HG03460 (cell line): ENCODE data around the gene MAPRE3.
"Not testable (repeated sequence)": the region's sequence is repeated elsewhere in the genome, so short reads cannot be mapped to it uniquely, and the experiment has no call there.

Experiments
- ATAC-seq: cut with Tn5 transposase; IDR thresholded peaks from one replicate; pipeline ENCODE4 v1.9.1; 2021; ENCODE audit not compliant: unreplicated experiment

Gene MAPRE3

DNA sequence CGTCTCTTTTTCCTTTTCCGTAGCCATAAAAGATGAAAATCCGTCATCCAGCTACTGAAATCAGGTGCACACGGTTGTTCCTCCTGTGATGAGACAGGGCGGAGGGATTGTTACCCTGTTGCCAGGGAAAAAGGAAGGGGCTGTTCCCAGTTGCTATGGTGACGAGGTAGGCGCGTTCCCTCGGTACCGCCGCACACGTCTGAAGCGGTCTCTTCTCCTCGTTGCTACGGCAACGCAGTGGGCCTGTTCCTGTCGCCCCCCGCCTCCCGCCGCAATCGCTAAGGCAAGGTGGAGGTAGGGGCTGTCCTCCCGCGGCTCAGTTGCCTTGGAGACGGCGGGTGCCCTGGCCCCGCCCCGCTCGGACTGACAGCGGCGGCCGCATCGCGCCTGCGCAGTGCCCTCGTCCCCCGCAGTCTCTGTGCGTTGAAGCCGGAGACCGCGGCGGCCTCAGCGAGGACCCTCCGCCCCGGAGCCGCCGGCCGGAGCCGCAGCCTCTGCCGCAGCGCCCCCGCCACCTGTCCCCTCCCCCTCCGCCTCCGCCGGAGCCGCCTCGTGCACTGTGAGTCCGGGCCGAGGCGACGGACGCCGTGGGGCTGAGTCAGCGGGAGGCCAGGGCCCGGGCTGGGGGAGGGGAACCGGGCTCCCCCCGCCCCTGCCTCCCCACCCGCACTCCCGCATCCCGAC is at the start of gene MAPRE3:
MAPRE3 (plus strand) TSS at position 394 of the 684 bp plus-strand sequence. CDS start 51,582 bp downstream, outside the sequence.
- ATAC-seq: peak; percentile 82

DNA sequence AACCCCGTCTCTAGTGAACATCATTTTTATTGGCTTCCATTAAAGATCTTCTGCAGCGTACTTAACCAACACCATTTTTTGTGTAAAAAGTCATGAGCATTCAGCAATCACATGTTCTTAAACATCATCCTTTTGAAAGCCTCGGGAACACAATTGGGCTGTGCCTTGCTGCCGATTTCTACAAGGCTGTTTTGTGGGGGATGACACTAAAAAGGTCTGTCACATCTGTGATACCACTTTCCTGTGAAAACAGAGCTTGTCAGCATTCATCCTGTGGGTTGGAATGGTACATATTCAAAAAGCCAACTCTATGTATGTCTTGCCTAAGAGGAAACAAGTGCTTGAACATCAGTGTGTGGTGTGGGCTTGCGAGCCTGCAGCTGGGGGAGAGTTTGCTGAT is 49.1 kb upstream of the MAPRE3 start:
- ATAC-seq: no peak

- no peak for ATAC-seq
Measured at GRCh38 chr2:26922405-26923188, 47.8 kb upstream of the MAPRE3 start.

- ATAC-seq: not testable (repeated sequence)
Measured at GRCh38 chr2:26923189-26923466, 47.3 kb upstream of the MAPRE3 start.

DNA sequence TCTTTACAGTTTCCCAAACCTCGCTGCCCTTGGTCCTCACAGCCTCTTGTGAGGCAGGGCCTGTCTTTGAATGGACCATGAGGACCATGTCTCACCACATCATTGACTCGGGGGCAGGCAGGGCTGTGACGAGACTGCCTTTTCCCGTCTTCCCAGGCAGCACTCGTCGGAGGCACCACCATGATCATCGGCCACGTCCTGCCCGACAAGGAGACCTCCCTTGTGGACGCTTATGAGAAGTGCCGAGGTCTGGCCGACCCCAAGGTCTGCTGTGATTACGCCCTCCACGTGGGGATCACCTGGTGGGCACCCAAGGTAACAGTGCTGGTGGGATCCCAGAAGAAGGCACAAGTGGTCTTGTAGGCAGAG is 45.7 kb upstream of the MAPRE3 start:
- ATAC-seq: no peak

GRCh38 chr2:26925100-26925791 is 45.2 kb upstream of the MAPRE3 start:
- ATAC-seq: no peak

DNA sequence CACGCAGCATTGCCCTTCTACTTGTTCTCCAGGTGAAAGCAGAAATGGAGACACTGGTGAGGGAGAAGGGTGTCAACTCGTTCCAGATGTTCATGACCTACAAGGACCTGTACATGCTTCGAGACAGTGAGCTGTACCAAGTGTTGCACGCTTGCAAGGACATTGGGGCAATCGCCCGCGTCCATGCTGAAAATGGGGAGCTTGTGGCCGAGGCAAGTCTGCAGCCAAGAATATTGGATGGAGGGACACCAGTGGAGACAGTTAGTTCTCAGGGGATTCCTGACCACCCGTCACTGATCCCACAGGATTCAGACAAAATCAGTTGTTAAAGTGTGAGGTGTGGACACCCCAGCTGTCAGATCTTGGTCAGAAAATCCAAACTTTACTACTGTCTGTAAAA is 43.2 kb upstream of the MAPRE3 start:
- no peak for ATAC-seq

DNA sequence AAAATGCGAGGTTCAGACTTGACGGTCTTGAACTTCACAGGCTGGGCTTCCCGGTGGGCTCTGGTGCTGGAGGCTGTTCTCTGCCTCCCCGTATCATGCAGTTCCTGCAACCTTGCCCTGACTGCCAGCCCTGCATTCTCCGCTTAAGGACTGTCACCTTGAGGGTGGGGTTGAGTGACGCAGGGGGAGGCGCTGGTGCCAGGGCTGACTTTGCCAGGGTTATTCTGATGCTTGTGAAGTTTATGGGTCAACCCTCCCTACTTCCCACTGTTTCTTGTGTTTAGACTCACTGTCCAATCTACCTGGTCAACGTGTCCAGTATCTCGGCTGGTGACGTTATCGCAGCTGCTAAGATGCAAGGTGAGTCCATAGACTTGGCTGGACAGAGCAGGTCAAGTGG is 37.5 kb upstream of the MAPRE3 start:
- ATAC-seq: no peak

DNA sequence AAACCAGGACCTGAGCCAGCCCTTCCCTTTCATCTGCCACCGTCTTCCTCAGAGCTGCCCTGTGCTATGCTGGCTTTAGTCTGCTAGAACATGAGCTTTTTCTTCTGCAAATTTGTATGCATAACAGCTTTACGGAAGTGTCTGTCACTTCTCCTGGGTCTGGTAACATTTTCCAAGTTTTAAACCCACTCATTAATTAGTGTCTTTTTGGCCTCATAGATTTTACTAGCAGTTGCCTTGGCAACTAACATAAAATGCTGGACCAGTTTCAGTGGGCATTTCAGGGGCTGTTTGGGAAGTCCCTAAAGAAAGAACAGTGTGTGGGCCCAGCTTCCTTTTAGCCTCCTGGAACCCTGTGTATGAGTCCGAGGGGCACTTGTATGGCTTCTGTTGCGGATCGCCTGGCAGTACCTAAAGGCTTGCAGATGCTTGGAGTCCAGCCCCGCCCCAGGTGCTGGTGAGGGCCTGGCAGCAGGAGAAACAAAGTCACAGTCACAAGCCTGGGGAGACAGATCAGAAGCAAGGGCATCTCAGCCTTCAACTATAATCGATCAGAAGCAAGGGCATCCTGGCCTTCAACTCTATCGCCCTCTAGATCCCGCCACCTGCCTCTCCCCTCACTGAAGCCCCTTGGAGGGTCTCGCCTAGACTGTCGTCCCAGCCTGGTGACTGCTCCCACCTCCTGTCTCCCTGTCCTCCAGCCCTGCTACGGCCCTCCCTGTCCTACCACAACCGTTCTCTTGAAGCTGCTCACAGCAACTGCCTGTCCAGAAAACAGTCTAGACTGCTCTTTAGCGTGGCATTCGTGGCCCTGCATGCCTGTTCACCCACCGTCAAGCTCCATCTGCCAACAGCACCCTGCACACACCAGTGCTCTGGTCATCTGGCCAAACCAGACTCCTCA is 36.8 kb upstream of the MAPRE3 start:
- no peak for ATAC-seq

DNA sequence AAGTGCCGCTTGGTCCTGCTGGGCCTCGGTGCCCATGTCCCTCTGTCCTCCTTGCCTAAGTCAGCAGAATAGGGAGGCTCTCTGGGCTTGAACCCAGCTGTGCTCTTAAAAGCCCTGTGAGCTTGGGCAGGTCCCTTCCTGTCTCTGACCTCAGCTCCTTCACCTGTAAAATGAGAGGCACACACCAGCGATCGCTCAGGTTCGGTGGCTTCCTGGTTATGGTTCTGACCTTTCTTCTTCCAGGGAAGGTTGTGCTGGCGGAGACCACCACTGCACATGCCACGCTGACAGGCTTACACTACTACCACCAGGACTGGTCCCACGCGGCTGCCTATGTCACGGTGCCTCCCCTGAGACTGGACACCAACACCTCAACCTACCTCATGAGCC is 36.1 kb upstream of the MAPRE3 start:
- ATAC-seq: no peak

DNA sequence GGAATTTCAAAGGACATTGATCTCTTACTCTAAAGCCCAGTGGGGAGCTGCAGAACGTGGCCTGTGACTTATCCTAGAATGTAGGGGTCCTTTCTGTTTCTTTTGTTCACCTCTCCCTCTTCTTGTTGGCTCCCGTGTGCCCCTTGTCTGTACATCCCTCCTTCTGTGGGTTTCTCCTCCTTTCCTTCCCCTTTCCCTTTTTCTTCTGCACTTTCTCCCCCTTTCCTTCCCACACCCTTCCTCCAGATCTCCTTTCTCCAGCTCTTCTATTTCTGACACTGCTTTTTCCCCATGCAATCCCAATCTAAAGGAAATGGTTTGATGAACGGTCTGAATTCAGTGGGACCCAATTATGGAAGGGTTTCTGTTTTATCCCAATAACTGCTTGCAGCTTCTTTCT is 35.5 kb upstream of the MAPRE3 start:
- no peak for ATAC-seq

DNA sequence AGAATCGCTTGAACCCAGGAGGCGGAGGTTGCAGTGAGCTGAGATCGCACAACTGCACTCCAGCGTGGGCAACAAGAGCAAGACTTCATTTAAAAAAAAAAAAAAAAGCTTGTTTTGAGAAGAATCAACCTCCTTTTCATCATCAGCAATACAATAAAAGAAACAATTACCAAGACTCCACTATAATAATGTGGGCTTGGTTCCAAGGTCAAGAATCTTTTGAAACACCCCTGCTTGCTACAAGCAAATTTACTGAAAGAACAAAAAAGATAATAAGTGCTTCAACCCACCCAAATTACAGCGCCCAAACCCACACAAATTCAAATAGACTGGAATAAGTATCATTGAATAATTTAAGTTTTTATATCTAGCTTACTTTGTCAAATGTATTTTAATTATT is 33.6 kb upstream of the MAPRE3 start:
- ATAC-seq: no peak

GRCh38 chr2:26938399-26939118 is 31.9 kb upstream of the MAPRE3 start:
- ATAC-seq: no peak

GRCh38 chr2:26940001-26940400 is 30.4 kb upstream of the MAPRE3 start:
- no peak for ATAC-seq

- no peak for ATAC-seq
Measured at GRCh38 chr2:26941486-26941885, 29.0 kb upstream of the MAPRE3 start.

- no peak for ATAC-seq
Measured at GRCh38 chr2:26942543-26943295, 27.7 kb upstream of the MAPRE3 start.

GRCh38 chr2:26945991-26946750 is 24.3 kb upstream of the MAPRE3 start:
- ATAC-seq: no peak

GRCh38 chr2:26946841-26947784 is 23.3 kb upstream of the MAPRE3 start:
- no peak for ATAC-seq
